AG04450 (cell line): Measurements from ENCODE around the gene MALRD1. TPM values are rescaled to one million over a fixed set of nuclear protein-coding genes. Genes with fewer than 3 reads are reported as not detected.

Experiments
- CTCF ChIA-PET: fragments of 300-600, 350-600 bp; formaldehyde crosslinking; extraction: SDS; loops from one replicate; lab custom pipeline; 2022; ENCODE audit warnings: antibody characterized with exemption, inconsistent platforms; lab: Charles Lee
- POLR2A ChIA-PET: fragments of 350-600 bp; formaldehyde crosslinking; extraction: SDS; loops from one replicate; lab custom pipeline; 2021; ENCODE audit warnings: antibody characterized with exemption, inconsistent platforms; lab: Yijun Ruan, JAX
- DNase-seq: peaks from one replicate; pipeline ENCODE4 v3.0.0-alpha.2; 2011; ENCODE audit warnings: low read depth, low spot score
- H3K27ac ChIP-seq: one replicate; pipeline ENCODE4 v1.5.1; 2012; ENCODE audit warnings: low read depth, low read length, control low read depth
- H3K27me3 ChIP-seq: one replicate; pipeline ENCODE4 v1.6.0; 2012; ENCODE audit warnings: low read length; ENCODE audit not compliant: control insufficient read depth, insufficient read depth
- H3K4me3 ChIP-seq: 2 replicates; pipeline ENCODE4 v1.5.1; 2011; ENCODE audit warnings: mild to moderate bottlenecking, low read depth, low read length, control low read depth
- H3K9me3 ChIP-seq: 2 replicates; pipeline ENCODE4 v1.5.1; 2012; ENCODE audit warnings: low read length; ENCODE audit not compliant: control insufficient read depth, insufficient read depth
- polyA plus RNA-seq: library from polyadenylated mRNA; depleted of rRNA; stranded (reverse); fragments of >200 nt; gene quantifications from 2 replicates; pipeline ENCODE4 v1.2.3, GENCODE V29; 2011
- TF ChIP-seq, protein P1 (sequence below): IDR thresholded peaks from 2 replicates; pipeline ENCODE4 v1.5.1; 2011; ENCODE audit warnings: low read depth, low read length, control low read depth, inconsistent platforms

MALRD1 gene
- polyA plus RNA-seq, 1 experiment, result 2.4 TPM

DNA sequence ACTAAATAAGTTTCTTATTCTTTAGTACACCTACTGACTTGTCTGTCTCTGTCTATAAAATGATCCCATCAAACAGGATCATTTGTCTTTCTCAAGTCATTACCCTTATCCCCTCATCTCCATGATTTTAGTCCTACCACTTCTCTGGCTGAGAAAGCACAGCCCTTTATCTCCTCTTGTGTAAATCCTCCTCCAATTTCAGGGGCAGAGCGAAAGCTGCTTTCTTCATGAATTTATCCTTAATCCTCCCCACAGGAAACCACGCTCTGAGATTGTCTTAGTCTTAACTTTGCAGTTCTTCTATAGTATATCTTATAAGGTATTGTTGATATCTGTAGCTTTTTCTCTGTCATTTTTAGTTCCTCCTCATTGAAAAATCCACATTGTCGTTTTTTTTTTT, 528.0 kb downstream of the MALRD1 start:
- Histone ChIP-seq H3K9me3 (no peaks in the 10 kb centered on the region), H3K4me3 (no peak overlapping the region), H3K27ac (no peak overlapping the region), H3K27me3 (no peaks in the 10 kb centered on the region)
- TF ChIP-seq, protein P1, sequence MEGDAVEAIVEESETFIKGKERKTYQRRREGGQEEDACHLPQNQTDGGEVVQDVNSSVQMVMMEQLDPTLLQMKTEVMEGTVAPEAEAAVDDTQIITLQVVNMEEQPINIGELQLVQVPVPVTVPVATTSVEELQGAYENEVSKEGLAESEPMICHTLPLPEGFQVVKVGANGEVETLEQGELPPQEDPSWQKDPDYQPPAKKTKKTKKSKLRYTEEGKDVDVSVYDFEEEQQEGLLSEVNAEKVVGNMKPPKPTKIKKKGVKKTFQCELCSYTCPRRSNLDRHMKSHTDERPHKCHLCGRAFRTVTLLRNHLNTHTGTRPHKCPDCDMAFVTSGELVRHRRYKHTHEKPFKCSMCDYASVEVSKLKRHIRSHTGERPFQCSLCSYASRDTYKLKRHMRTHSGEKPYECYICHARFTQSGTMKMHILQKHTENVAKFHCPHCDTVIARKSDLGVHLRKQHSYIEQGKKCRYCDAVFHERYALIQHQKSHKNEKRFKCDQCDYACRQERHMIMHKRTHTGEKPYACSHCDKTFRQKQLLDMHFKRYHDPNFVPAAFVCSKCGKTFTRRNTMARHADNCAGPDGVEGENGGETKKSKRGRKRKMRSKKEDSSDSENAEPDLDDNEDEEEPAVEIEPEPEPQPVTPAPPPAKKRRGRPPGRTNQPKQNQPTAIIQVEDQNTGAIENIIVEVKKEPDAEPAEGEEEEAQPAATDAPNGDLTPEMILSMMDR, result no peak
- ChIA-PET CTCF (no interaction called here), POLR2A (no interaction called here)
- no peak for DNase-seq

- H3K27ac ChIP-seq, result no peak overlapping the region
- TF ChIP-seq, protein P1, result no peak
- H3K9me3 ChIP-seq, result no peaks in the 10 kb centered on the region
- ChIA-PET CTCF (interaction anchor here (0.6 kb wide), 1 partner anchor 1278 kb away, joined by 4 read pairs; no protein-coding TSS in a partner anchor), POLR2A (no interaction called here)
- H3K27me3 ChIP-seq, result no peaks in the 10 kb centered on the region
- no peak overlapping the region for H3K4me3 ChIP-seq
- DNase-seq, result no peak
These were observed 528.8 kb downstream of the MALRD1 start for GRCh38 chr10:19577381-19577780.

- no peak for DNase-seq
- Histone ChIP-seq H3K27ac (no peak overlapping the region), H3K27me3 (no peaks in the 10 kb centered on the region), H3K4me3 (no peak overlapping the region), H3K9me3 (no peaks in the 10 kb centered on the region)
- CTCF ChIA-PET, result interaction anchor here (0.6 kb wide), 1 partner anchor 1278 kb away, joined by 4 read pairs; no protein-coding TSS in a partner anchor
- POLR2A ChIA-PET, result no interaction called here
- TF ChIP-seq, protein P1, result no peak
These were observed 529.2 kb downstream of the MALRD1 start for GRCh38 chr10:19577807-19578206.

GRCh38 chr10:19578571-19578970, 530.0 kb downstream of the MALRD1 start:
- POLR2A ChIA-PET, result no interaction called here
- H3K4me3 ChIP-seq, result no peak overlapping the region
- no peaks in the 10 kb centered on the region for H3K27me3 ChIP-seq
- no peaks in the 10 kb centered on the region for H3K9me3 ChIP-seq
- no peak overlapping the region for H3K27ac ChIP-seq
- CTCF ChIA-PET, result no interaction called here
- TF ChIP-seq, protein P1, result no peak
- no peak for DNase-seq

GRCh38 chr10:19579761-19580545, 531.4 kb downstream of the MALRD1 start:
- Histone ChIP-seq H3K27me3 (no peaks in the 10 kb centered on the region), H3K27ac (no peak overlapping the region), H3K4me3 (no peak overlapping the region), H3K9me3 (no peaks in the 10 kb centered on the region)
- POLR2A ChIA-PET, result no interaction called here
- DNase-seq, result no peak
- TF ChIP-seq, protein P1, result no peak
- CTCF ChIA-PET, result no interaction called here
